ENCODE data around the gene NAT8. TPM values are rescaled to one million over a fixed set of nuclear protein-coding genes. Genes with fewer than 3 reads are reported as not detected.
A peak's percentile ranks its signal among the peaks of the same experiment; 100 is the strongest.
"Not testable (repeated sequence)": the region's sequence is repeated elsewhere in the genome, so short reads cannot be mapped to it uniquely, and the experiment has no call there.

Gene NAT8, protein sequence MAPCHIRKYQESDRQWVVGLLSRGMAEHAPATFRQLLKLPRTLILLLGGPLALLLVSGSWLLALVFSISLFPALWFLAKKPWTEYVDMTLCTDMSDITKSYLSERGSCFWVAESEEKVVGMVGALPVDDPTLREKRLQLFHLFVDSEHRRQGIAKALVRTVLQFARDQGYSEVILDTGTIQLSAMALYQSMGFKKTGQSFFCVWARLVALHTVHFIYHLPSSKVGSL
- polyA plus RNA-seq (not detected in 3 replicates), polyA minus RNA-seq (not detected in 3 replicates)
- polyA plus RNA-seq (2011; ENCODE audit: low read depth): not detected
- polyA plus RNA-seq (2011; cell fraction: cytosol; rRNA removed): not detected in 2 replicates
- not detected in 2 replicates for polyA plus RNA-seq (2011; cell fraction: nucleus; rRNA removed)
- polyA plus RNA-seq (2012; ENCODE audit: low replicate concordance): not detected in 2 replicates
- polyA minus RNA-seq (2011; cell fraction: cytosol; rRNA and poly(A)+ RNA removed): not detected
- not detected in 2 replicates for polyA minus RNA-seq (2011; cell fraction: nucleus; rRNA and poly(A)+ RNA removed)

DNA sequence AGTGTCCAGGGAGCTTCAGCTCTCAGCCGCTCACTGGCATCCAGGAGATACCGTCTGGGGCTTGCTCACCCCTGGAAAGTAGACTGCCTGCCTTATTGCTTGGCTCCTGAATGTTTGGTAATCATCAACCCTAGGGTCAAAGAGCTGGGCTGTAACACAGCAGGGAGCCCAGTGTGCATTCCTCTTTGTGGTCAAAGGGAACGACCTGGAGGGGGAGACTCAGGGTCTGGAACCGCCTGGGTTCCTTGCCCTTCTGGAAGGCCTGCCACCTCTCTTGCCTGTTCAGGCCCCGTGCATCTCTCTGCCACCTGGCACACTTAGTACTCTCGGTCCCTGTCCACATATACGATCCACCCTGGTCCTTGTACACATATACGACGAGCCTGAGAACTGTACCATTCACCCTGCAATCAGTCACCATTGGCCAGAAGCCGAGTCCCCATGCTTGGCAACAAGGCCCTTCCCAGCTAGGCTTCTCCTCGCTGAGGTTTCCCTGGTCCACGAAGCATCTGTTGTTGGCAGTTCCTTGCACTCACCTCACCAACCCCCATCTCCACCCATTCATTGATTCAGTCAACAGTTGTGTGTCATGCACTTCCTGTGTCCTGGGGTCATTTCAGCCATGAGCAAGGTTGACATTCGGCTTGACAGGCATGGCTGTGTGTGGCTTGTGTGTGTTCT, at the start of gene NAT8:
NAT8 (minus strand) TSS at position 85 of the 681 bp plus-strand sequence. CDS start 794 bp downstream, outside the sequence.
- no peak for DNase-seq (ENCODE audit: low read depth, low spot score)
- H4K20me1 ChIP-seq (ENCODE audit: control insufficient read depth, extremely low read depth, insufficient read depth, low read length): no peaks in the 10 kb centered on the region
- no peak within 1 kb of the TSS for H2AFZ ChIP-seq (ENCODE audit: control insufficient read depth, low read length)
- H3K9ac ChIP-seq (ENCODE audit: control insufficient read depth, extremely low read depth, insufficient read depth, low read length): no peak within 1 kb of the TSS
- TF ChIP-seq EZH2 (IDR thresholded peaks at IDR 0.05; ENCODE audit: low read length): no peak
- TF ChIP-seq, protein P1, sequence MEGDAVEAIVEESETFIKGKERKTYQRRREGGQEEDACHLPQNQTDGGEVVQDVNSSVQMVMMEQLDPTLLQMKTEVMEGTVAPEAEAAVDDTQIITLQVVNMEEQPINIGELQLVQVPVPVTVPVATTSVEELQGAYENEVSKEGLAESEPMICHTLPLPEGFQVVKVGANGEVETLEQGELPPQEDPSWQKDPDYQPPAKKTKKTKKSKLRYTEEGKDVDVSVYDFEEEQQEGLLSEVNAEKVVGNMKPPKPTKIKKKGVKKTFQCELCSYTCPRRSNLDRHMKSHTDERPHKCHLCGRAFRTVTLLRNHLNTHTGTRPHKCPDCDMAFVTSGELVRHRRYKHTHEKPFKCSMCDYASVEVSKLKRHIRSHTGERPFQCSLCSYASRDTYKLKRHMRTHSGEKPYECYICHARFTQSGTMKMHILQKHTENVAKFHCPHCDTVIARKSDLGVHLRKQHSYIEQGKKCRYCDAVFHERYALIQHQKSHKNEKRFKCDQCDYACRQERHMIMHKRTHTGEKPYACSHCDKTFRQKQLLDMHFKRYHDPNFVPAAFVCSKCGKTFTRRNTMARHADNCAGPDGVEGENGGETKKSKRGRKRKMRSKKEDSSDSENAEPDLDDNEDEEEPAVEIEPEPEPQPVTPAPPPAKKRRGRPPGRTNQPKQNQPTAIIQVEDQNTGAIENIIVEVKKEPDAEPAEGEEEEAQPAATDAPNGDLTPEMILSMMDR (optimal IDR thresholded peaks at IDR 0.05 in 1 of 3, IDR thresholded peaks at IDR 0.05 in 1 of 3, conservative IDR thresholded peaks at IDR 0.05 in 1 of 3; ENCODE audit: extremely low read depth in 1 of 3, insufficient read depth in 2 of 3, low read length in 3 of 3): no peak
- no peaks in the 10 kb centered on the region for H3K9me1 ChIP-seq (ENCODE audit: control insufficient read depth, extremely low read depth, insufficient read depth, low read length)
- H3K27ac ChIP-seq (ENCODE audit: control insufficient read depth, insufficient read depth, low read length): no peak within 1 kb of the TSS
- H3K27me3 ChIP-seq (ENCODE audit: control insufficient read depth, extremely low read depth, insufficient read depth, low read length): peaks cover 5% of the 10 kb centered on the region
- no peaks in the 10 kb centered on the region for H3K9me3 ChIP-seq (ENCODE audit: control insufficient read depth, low read depth, low read length)
- dilution Hi-C loops (cut with MboI; ENCODE audit: extremely low pct_ligation_motif_present, low sequenced_read_pairs): no loop called here
- no peak within 1 kb of the TSS for H3K4me2 ChIP-seq (ENCODE audit: control insufficient read depth, extremely low read depth, insufficient read depth, low read depth, low read length)
- H3K36me3 ChIP-seq (ENCODE audit: control insufficient read depth in 2 of 2, extremely low read depth in 1 of 2, insufficient read depth in 2 of 2, low read length in 2 of 2): no peaks in the 10 kb centered on the region
- no peak within 1 kb of the TSS for H3K4me3 ChIP-seq (ENCODE audit: control insufficient read depth in 2 of 3, extremely low read depth in 1 of 3, insufficient read depth in 2 of 3, low read depth in 1 of 3, low read length in 3 of 3)
- no peaks in the 10 kb centered on the region for H3K4me1 ChIP-seq (ENCODE audit: control insufficient read depth, extremely low read depth, insufficient read depth, low read length)
- H3K79me2 ChIP-seq (ENCODE audit: control insufficient read depth, insufficient read depth, low read length): no peaks in the 10 kb centered on the region
- no peak for FAIRE-seq

DNA sequence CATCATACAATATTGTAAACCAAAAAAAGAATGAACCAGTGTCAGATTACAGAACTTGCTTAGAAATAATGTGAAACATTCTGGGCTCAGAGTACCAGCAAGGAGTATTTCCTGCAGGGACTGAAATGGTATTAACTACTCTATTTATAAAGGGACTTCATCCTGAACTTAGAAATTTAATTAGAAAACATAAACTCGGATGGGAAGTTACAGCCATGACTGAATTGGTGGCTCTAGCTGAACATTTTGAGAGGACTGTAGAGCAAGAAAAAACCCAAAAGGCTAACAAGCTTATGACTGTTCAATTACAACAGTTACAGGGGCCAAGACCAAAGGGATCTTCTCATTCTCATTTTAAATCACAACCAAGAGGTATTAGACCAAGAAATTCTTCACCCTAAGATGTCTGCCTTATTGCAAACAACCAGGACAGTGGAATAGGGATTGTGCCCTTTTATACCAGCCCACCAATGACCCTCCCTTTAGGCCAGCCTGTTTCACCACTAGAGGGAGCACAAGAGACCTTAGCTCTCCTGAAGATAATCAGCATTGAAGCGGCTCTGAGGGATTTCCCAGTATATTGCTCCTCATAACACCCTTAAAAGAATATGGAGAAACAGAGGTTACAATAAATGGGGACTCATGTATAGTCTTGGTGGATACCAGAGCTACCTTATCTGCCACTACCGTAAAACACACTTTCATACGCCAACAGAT, 48.3 kb upstream of the NAT8 start:
- H3K36me3 ChIP-seq (ENCODE audit: control insufficient read depth in 2 of 2, extremely low read depth in 1 of 2, insufficient read depth in 2 of 2, low read length in 2 of 2); H2AFZ ChIP-seq (ENCODE audit: control insufficient read depth, low read length); H3K9me3 ChIP-seq (ENCODE audit: control insufficient read depth, low read depth, low read length); H3K4me3 ChIP-seq (ENCODE audit: control insufficient read depth in 2 of 3, extremely low read depth in 1 of 3, insufficient read depth in 2 of 3, low read depth in 1 of 3, low read length in 3 of 3); H4K20me1 ChIP-seq (ENCODE audit: control insufficient read depth, extremely low read depth, insufficient read depth, low read length); H3K79me2 ChIP-seq (ENCODE audit: control insufficient read depth, insufficient read depth, low read length); H3K4me1 ChIP-seq (ENCODE audit: control insufficient read depth, extremely low read depth, insufficient read depth, low read length); H3K9ac ChIP-seq (ENCODE audit: control insufficient read depth, extremely low read depth, insufficient read depth, low read length); H3K27ac ChIP-seq (ENCODE audit: control insufficient read depth, insufficient read depth, low read length); H3K9me1 ChIP-seq (ENCODE audit: control insufficient read depth, extremely low read depth, insufficient read depth, low read length); H3K27me3 ChIP-seq (ENCODE audit: control insufficient read depth, extremely low read depth, insufficient read depth, low read length); H3K4me2 ChIP-seq (ENCODE audit: control insufficient read depth, extremely low read depth, insufficient read depth, low read depth, low read length); dilution Hi-C loops (cut with MboI; ENCODE audit: extremely low pct_ligation_motif_present, low sequenced_read_pairs); DNase-seq (ENCODE audit: low read depth, low spot score): not testable (repeated sequence)
- peak; percentile 64 for FAIRE-seq
- TF ChIP-seq, protein P1 (optimal IDR thresholded peaks at IDR 0.05 in 1 of 3, IDR thresholded peaks at IDR 0.05 in 1 of 3, conservative IDR thresholded peaks at IDR 0.05 in 1 of 3; ENCODE audit: extremely low read depth in 1 of 3, insufficient read depth in 2 of 3, low read length in 3 of 3): peak in 2 of 3 experiments; percentile 48

DNA sequence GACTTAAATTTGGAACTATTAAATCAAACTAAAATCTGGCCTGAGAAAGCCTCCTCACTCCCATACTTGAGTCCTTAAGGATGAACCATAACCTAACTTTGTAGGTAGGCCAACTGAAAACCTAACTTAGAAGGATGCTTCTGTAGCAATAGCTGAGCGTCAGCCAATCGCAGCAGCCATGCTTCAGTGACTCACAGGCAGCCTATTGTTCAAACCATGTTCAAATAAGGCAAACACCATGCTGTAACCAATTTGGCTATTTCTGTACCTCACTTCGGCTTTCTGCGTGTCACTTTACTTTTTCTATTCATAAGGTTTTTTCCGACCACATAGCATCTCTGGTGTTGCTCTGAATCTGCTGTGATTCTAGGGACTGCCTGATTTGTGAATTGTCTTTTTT, 46.3 kb upstream of the NAT8 start:
- H3K9me1 ChIP-seq (ENCODE audit: control insufficient read depth, extremely low read depth, insufficient read depth, low read length); dilution Hi-C loops (cut with MboI; ENCODE audit: extremely low pct_ligation_motif_present, low sequenced_read_pairs); H3K79me2 ChIP-seq (ENCODE audit: control insufficient read depth, insufficient read depth, low read length); H3K4me2 ChIP-seq (ENCODE audit: control insufficient read depth, extremely low read depth, insufficient read depth, low read depth, low read length); H3K9ac ChIP-seq (ENCODE audit: control insufficient read depth, extremely low read depth, insufficient read depth, low read length); H4K20me1 ChIP-seq (ENCODE audit: control insufficient read depth, extremely low read depth, insufficient read depth, low read length); H3K4me1 ChIP-seq (ENCODE audit: control insufficient read depth, extremely low read depth, insufficient read depth, low read length); FAIRE-seq; H3K36me3 ChIP-seq (ENCODE audit: control insufficient read depth in 2 of 2, extremely low read depth in 1 of 2, insufficient read depth in 2 of 2, low read length in 2 of 2); DNase-seq (ENCODE audit: low read depth, low spot score); H3K27ac ChIP-seq (ENCODE audit: control insufficient read depth, insufficient read depth, low read length); H3K27me3 ChIP-seq (ENCODE audit: control insufficient read depth, extremely low read depth, insufficient read depth, low read length); H3K4me3 ChIP-seq (ENCODE audit: control insufficient read depth in 2 of 3, extremely low read depth in 1 of 3, insufficient read depth in 2 of 3, low read depth in 1 of 3, low read length in 3 of 3); H2AFZ ChIP-seq (ENCODE audit: control insufficient read depth, low read length); H3K9me3 ChIP-seq (ENCODE audit: control insufficient read depth, low read depth, low read length): not testable (repeated sequence)
